ENCODE data around the gene NRM.
A peak's percentile ranks its signal among the peaks of the same experiment; 100 is the strongest.
"Not testable (repeated sequence)": the region's sequence is repeated elsewhere in the genome, so short reads cannot be mapped to it uniquely, and the experiment has no call there.

The NRM gene

DNA sequence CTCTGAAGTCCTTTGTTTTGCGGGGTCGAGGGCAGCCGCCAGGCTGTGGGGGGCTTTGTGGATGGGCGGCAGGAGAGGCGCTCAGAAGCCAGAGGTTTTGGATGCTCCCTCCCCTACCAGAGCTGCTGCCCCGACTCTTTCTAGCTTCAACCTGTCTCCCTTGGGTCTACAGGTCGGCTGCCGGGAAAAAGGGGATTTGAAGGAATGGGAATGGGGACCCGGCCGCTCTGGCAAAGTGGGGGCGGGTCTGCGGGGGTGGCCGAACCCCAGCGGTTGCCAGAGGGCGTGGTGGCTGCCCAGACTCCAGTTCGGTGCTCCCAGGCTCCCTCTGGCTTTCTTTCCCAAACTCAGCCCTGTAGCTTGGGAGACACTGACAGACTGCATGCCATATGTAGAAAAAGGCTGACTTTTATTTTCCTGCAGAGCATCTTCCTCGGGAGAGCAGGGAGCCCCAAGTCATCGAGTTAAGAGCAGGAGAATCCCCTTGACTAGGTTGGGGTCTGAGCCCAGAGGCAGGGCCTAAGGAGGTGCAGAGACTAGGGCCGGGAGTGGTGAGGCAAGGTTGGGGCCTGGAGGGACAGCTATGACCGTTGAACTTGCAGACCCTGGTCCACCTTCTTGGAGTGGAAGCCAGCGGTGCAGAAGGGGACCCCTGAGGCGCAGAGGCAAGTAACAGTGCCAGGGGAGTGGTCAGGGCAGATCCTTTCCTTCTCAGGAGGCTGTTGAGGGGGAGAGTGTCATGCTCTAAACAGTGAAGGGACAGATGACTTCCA lies 2.9 kb downstream of the NRM start:
- no peak for DNase-seq

DNA sequence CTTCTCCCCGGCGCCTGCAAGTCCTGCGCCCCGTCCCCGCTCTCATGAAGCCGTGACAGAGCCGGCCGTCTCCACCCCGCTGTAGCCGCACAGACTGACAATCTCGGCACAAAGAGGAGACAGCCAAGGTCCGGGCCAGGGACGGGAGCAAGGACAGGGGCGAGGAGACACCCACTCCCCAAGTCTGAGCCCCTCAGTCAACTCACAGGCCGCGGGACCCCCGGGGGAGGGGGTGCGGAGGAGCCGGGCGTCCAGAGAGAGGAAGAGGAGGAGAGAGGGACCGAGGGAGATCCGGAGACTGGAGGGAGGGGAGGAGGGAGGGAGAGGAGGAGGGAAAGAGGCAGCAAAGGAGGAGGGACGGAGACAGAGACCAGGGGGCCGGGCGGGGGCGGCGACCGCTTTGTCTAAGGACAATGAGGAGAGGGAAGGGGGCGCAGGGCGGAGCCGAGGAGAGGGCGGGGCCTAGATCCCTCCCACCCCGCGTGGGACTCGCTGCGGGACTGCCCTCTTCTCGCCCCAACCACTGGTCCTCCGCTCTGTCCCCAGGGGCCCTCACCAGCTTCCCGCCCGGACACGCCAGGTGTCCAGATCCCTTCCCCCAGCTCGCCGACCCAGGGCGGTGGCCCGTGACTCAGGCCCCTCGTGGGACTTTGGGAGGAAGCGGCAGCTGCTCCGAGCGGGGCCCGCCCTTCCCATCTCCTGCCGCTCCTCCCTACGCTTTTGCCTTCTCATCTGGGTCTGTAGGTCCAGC lies 3.7 kb downstream of the NRM start:
- peak; percentile 49 to 50 for DNase-seq

DNA sequence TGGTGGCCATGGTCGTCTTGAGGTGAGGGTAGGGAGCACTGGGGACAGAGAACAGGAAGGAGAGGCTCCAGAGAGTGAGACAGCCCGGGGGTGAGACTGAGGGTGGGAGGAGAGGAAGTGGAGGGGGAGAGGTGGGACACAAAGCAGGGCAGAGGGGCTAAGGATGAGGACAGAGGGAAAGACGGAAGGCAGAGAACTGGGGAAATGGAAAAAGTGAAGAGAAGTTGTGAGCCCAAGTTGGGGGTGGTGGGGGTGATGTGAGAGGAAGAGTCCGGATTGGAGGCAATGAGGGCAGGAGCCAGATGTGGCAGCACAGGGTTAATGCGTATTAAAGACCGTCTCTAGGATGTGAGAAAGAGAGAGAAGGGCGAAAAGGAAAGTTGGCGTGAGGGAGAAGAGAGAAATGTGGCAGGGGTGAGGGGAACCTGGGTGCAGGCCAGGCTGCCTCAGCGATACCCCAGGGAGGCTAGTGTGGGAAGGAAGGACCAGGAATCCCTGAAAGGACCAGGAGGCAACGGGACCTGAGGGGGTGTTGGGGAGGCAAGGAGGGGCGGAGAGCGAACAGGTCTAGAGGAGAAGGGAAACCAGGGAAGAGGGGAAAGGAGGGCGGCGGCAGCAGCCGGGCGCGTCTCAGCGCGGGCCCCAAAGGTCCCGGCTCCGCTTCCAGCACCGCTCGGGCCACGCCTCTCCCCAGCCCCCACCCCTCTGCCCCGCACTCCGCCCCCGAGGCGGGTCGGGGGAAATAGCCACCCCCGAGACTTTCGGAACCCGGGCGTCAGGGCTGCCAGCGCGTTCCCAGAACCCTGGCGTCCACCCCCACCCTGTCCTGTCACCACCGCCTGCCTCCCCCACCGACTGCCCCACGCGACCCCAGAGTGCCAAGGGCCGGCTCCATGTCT lies 4.5 kb downstream of the NRM start, which contains the start of gene PPP1R18:
PPP1R18 (minus strand) TSS at position 637 of the 899 bp plus-strand sequence; CDS start at position 10, 627 bp downstream.
- DNase-seq, result no peak

DNA sequence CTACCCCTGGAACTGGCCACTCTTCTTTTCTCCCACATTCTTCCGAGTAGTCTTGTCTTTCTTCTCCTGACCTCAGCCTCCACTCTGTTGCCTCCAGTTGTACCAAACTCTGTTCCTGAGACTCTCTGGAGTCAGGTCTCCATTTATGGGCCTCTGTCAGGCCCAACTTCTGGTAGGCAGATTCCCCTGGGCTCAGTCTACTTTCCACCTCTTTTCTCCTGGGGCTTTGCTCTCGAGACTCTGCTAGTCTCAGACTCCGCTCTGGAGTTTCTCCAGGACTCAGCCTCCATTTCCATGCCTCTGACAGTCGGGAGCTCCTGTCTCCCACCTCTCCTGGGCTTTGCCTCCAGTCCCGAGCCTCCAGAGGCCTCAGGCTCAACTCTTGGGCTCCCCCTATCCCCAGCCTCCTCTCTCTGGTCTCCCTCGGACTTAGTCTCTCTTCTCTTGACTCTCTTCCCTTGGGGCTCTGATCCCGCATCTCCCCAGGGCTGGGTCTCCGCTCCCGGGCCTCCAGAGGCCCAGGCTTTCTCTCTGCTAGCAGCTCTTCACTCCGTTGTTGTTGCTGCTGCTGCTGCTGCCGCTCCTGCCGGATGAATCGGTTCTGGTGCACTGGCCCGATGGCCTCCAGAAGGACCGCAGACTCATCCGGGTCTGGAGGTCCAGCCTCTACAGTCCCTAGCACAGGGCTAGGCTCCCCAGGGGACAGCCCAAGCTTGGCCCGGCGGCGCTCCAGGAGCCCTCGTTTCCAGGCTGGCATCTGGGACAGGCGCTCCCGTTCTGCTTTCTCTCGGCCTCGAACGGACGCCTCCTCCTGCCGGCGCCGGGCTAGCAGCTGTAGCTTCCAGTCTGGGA lies 5.4 kb downstream of the NRM start:
- no peak for DNase-seq

DNA sequence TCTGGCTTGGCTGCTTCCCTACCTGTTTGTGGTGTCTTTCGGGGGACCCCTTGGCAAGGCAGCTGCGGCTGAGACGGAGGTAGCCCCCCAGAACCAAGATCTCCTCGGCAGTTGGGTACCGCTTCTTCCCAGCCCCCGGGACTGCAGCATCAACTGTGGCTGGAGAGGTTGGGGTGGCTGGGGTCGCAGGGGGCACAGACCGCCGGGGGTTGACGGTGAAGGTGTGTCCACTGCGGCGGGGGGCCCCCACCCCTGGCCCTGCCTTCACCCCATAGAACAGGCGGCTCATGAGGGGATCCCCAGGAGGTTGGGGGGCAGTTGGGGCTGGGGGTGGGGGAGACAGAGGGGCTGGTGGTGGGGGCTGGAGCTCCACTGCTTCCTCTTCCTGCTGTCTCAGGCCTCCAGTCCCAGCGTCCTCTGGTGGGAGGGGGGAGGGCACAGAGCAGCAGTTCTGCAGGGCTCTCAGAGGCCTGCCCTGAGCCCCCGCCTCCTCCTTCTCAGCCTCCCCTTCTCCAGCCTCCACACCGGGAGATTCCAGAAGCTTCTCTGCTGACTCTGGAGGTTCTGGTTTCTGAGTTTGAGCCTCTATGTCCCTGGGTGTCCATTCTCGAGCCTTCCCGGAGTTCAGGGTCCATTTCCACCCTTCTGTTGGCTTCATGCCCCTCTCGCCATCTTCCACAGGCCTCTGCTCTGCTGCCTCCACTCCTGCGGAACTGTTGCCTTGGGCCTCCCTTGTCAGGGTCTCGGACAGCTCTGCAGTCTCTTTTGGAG lies 6.2 kb downstream of the NRM start:
- DNase-seq, result no peak

DNA sequence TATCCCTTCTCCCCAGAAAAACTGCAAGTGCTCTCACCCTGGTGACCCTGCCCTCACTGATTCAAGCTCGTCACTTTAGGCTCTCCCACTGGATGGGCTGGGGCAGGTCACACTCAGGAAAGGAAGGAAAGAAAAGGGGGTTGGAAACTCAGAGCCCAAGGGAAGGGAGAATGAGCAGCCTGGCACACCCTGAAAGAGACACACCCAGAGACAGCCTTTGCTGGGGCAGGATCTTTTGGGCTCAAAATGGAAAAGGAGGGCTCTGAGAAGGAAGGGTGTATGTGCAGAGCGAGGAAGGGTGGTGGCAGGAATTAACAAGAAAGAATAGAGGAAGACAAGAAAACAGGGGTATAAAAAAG lies 6.8 kb downstream of the NRM start:
- no peak for DNase-seq

DNA sequence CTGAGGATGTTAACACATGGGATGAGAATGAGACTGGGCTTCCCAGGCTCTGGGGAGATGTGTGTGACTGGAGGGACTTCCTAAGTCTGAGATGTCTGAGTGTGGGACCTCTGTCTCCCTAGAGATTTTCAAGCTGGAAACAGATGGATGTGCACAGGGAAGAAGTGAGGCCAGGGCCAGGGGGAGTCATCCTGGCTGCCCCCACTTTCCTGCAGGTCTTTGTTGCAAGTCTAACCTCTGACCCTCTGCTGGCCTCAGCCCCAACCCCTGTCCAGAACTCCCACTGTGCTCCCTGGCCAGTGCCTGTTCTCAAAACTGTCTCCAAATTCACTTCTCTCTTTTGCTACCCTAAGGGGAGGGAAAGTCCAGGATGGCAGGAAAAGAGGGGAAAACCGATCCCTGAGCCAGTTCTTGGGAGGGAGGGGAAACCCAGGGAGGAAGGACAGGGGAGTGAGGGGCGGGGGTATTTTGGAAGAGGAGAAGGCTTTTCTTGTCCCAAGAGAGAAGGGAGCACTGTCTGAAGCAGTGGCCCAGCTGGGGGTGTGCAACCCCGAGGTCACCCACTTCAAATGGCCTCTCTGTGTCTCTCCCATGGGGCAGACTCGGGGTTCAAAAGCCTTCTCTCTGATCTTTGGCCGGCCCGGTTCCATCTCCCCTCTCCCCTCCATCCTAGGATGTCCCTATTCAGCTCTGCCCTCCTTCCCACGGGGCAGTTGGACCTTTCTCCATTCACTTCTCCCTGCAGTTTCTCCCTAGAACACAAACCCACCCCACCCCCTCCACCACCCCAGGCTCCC lies 7.4 kb downstream of the NRM start:
- no peak for DNase-seq

DNA sequence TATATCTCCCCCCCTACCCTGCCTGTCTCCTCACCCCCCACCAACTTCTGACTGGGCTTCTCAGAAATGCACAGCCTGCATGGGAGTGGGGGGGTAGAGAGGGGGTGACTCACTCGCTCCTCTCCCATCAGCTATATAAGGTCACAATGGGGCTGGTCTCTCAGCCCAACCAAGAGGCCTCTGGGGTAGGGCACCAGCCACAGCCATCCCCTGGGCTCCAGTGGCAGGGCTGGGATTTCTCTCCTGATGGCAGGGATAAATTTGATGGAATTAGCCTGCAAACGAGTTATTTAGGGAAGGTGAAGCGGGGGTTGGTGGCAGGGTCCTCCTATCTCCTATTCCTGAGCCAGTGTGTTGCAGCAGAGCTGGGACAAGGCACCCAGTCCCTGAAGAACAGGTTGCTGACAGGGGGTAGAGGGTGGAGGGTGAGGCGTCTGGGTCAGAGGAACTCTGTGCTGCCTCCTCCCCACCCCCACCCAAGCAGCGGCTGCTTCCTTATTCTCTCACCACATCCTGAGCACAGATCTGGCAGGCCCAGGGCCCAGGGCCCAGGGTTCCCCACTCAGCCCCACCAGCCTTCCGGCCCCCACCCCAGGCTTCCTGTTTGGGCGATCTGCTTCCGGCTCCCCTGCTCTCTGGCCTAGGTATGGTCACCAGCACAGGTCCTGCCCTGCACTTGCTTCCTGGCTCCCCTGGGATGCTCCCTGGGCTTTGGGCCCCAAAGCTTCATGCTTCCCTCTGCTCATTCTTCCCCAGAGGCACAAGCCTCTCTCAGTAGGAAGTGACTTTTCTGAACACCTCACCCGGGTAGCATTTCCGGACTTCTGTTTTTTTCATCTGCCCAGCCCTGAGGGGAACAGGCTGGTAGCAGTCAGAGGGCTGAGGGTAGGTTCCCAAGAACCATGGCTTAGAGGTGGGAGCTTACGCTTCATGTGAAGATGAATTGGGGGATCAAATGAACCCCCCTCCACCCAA lies 8.4 kb downstream of the NRM start:
- DNase-seq, result no peak

DNA sequence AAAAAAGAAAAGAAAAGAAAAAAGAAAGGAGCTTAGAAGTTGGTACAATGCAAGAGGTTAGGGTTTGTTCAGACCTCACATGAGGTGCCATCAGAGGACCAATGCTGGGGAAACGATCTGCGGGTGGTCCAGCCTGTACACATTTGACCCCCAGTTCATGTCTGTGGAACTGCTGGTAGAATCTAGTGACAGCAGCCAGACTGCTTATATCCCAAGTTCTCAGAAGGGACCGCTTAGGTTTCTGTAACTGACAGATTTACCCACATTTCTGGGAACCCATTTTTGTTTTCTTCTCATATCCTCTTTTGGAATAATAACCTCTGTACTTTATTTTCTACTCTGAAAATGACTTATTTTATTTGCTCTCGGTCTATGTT lies 9.0 kb downstream of the NRM start:
- no peak for DNase-seq

DNA sequence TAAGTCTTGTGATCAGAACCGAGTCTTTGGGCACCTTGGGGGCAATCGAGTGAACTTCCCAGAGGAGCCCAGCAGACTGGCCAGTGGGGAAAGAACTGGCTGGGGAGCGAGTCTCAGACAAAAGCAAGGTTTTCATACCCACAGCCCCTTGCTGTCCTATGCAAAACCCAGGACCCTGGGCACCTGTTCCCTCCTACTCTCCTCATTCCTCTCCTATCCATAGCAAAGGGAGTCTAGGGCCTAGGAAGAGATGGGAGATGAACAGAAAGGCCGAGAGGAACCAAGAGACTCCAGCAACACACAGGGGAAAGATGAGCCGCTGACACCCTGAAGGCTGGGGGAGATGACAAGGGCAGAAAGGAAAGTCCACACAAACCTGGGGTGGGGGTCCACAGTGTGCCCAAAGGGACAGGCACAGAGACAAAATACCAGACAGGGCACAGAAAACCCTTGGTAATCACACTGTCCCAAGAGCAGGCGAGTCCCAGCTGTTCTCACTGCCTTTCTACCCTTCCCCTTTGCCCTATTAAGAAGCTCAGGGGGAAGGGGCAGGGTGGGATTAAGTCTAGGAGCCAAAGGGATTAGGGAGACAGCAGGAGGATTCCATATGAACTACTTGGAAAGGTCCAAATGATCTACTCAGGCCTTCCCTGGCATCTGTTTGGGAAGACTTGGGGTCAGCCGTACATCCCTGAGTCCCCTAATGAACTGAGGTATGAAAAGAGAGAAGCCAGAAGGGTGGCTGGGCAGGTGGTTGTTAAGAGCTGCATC lies 10.8 kb downstream of the NRM start:
- DNase-seq, result no peak

DNA sequence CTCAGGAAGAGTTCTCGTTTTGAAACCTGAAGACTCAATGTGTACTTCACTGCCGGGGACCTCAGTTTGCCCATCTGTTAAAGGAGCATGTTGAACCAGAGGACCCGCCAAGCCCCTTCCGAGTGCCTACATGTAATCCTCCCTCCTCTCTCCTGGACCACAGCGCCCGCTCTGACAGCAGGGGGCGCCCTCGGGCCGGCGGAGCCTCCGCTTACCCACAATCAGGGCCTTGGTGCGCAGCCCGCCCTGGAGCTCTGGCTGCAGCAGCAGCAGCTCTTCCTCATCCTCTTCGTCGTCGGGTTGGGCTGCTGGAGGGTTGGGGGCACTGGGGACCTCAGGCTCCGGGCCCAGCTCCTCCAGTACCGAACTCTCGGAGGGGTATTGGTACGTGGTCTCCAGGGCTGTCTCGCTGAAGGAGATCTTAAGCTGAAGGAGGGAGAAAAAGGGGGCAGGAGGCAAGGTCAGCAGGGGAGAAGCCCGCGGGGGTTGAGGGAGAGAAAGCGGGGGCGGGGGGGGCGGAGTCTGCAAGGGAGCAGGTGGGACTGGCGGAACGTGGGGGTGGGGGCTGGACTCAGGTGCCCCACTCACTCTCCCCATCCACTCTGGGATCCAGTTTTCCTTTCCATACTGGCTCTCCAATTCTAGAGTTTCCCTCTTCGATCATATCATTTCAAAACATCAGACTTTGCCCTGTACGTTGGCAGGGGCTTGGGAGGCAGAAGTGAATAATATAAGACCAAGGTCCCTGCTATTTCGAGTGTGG lies 11.6 kb downstream of the NRM start:
- peak; percentile 11 to 23 for DNase-seq

DNA sequence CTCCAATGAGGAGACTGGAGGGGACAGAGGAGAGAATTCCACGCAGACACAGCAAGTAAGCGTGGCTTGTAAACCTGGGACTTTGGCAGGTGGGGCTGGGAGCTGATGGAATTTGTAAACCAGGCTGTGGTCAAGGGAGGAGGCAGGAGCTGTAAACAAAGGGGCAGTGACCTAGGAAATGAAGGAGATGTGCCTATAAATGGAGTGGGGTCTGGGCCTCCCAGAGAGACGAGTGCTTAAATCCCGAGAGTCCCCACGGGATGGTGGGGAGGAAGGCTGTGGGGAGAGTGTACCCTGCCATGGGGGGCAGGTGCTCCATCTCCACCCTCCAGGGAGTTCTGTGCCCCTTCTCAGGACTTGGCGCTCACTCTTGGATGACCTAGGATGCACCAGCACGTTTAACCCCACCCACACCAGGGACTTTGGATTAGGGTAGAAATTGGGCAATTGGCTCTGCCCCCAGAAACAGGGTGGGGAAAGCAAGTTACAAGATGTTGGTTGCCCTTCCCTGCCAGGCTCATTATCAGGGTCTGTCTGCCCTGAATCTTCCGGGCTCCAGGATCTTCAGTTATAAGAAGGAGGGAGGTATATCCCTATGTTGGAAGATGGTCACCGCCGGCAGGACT lies 14.0 kb downstream of the NRM start:
- no peak for DNase-seq

DNA sequence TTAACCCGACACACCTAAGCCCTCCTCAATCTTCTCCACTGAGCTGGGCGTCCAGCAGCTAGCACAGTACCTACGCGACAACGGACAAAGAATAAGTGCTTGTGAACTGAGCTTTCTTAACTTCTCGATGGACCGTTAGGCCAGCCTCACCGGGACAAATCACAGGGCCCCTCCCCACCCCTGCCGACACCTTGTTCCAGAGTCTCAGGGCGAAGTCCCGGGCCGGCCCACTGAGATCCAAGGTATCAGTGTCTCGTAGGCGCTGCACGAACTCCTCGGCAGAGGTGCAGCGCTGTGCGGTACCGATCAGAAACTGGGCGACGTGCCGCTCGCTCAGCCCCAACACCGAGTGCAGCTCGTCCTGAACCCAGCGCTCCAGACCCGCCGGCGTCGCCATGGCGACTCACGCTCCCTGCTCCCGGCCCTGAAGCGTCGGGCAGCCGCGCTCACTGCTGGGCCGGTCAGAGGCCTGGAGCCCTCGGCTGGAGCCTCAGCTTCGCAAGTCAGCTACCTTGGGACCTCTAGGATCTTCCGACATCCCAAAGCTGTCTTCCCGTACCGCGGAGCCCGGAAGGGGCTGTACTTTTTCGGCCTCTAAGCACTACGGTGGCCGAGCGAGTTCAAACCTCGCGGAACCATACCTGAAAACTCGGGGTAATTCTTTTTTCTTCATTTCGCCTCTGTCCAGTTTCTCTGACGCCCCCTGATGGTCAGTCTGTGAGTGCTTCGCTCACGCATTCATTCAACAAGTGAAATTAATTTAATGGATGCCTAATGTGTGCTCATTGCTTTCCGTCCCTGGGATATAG lies 18.1 kb downstream of the NRM start, which contains the start of gene DHX16:
DHX16 (minus strand) TSS at position 562 of the 809 bp plus-strand sequence; CDS start at position 397, 165 bp downstream.
- DNase-seq, result peak; percentile 87 to 91

DNA sequence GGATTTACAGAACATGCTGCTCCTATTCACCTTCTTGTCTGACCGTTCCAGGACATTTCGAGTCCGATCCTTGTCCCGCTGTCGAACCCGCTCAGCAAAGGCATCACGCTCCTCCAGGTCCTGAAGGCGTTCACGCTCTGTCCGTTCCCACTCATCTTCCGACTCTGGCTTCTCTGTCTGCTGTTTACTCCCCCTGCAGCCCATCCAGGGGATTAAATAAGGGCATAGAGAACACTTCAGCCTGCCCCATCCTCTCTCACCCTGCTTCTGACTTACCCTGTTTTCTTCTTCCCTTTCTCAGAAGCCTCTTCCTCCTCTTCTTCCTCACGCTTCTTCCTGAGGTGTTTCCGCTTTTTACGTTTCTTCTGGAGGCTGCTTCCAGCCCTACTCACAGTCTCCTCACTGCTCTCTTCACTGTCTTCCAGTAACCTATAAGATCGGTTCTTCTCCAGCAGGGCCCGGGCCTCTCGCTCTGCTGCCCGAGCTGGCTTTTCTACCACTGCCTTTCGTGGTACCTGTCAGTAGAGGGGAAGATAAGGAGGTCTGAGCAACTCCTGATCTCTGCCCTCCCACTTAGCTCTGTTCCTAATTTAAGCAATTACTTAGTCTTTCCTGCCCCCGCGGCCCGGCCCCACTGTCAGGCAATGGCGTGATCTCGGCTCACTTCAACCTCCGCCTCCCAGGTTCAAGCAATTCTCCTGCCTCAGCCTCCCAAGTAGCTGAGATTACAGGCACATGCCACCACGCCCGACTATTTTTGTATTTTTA lies 19.8 kb downstream of the NRM start:
- DNase-seq, result no peak

DNA sequence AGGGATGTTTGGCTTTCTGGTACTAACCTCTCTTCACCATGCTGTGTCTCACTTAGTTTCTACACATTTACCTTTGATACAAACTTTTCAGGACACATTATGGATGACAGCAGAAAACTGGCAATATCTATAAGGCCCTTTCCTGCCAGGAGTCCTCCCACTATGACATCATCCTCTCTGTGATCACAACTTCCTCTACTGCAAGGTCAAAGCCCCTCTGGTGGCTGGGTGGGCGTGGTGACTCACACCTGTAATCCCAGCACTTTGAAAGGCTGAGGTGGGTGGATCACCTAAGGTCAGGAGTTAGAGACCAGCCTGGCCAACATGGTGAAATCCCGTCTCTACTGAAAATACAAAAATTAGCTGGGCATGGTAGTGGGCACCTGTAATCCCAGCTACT lies 24.5 kb downstream of the NRM start:
- DNase-seq, result not testable (repeated sequence)

All from NCI-H1930 (cell line).